Stomach (tissue), 9 donors: ENCODE data around the gene SEMA3F. TPM values are rescaled to one million over a fixed set of nuclear protein-coding genes. Genes with fewer than 3 reads are reported as not detected.
A peak's percentile ranks its signal among the peaks of the same experiment; 100 is the strongest.

ENCODE experiments used
- DNase-seq, 2 donors: peaks; one replicate each; pipeline versions ENCODE4 v3.0.0 to v3.0.0-alpha.2; 2013 to 2019
- H3K27ac ChIP-seq, 5 donors: fragments of 200-600 bp in 4 of 5; sonication (generic) in 4 of 5; one replicate each; pipeline ENCODE4 v1.5.1; 2013 to 2019; ENCODE audit warnings: mild to moderate bottlenecking in 1 of 5, moderate library complexity in 1 of 5
- H3K27me3 ChIP-seq, 3 donors: fragments of 200-600 bp; sonication (generic); one replicate each; pipeline ENCODE4 v1.5.1; 2017 to 2019; ENCODE audit warnings: mixed run types in 1 of 3
- H3K36me3 ChIP-seq, 4 donors: fragments of 200-600 bp; sonication (generic); 1 replicate in 3 of 4; 2 replicates in 1 of 4; pipeline ENCODE4 v1.5.1; 2016 to 2019
- H3K4me1 ChIP-seq, 4 donors: fragments of 200-600 bp; sonication (generic); one replicate each; pipeline ENCODE4 v1.5.1; 2016 to 2019
- H3K4me3 ChIP-seq, 4 donors: fragments of 200-600 bp; sonication (generic) in 3 of 4; one replicate each; pipeline ENCODE4 v1.5.1; 2016 to 2019; ENCODE audit warnings: mild to moderate bottlenecking in 1 of 4
- H3K9me3 ChIP-seq, 4 donors: fragments of 200-600 bp; sonication (generic); one replicate each; pipeline ENCODE4 v1.5.1; 2016 to 2019
- EP300 ChIP-seq: sonication (generic); formaldehyde crosslinking; IDR thresholded peaks from one replicate; pipeline ENCODE4 v1.6.1; 2017; ENCODE audit warnings: antibody characterized with exemption
- POLR2A ChIP-seq, 4 donors: fragments of 450-650 bp; IDR thresholded peaks; one replicate each; pipeline ENCODE4 v1.6.1; 2016; ENCODE audit warnings: antibody characterized with exemption in 4 of 4, control low read depth in 2 of 4, mild to moderate bottlenecking in 1 of 4, moderate library complexity in 1 of 4
- POLR2AphosphoS5 ChIP-seq, 3 donors: sonication (generic); formaldehyde crosslinking; IDR thresholded peaks; one replicate each; pipeline ENCODE4 v1.6.1; 2016; ENCODE audit warnings: antibody characterized with exemption in 3 of 3
- WGBS, 5 donors: extraction: QIAGEN DNeasy Blood & Tissue Kit in 3 of 5; methylation state at CpG; one replicate each; pipeline versions ENCODE4 v1.1.5 to v1.1.7; 2013 to 2018; 5-methylcytosine and 5-hydroxymethylcytosine counted together
- intact Hi-C: fragments of 100-400 bp; cut with DNase I; formaldehyde crosslinking; loops from one replicate; pipeline ENCODE4 v1.15.1; 2023; ENCODE audit warnings: low total_unique reads
- polyA plus RNA-seq, 3 donors: library from polyadenylated mRNA; stranded (reverse); fragments of 200-250 nt; gene quantifications; one replicate each; pipeline ENCODE4 v1.2.3, GENCODE V29; 2013
- total RNA-seq, 5 donors: library from RNA; depleted of rRNA; stranded (reverse); fragments of >200 nt; gene quantifications; one replicate each; pipeline versions ENCODE4 v1.1.0 to v1.2.3, GENCODE V29; 2014 to 2016
- TF ChIP-seq, protein P1 (sequence below), 7 experiments: fragments of 450-650 bp in 4 of 7; fragments of 200-600 bp in 3 of 7; sonication (generic) in 3 of 7; IDR thresholded peaks; one replicate each; pipeline ENCODE4 v1.5.1; 2016 to 2019; ENCODE audit warnings: antibody characterized with exemption in 7 of 7, control low read depth in 2 of 7, mild to moderate bottlenecking in 1 of 7
- donor health status: healthy with polysubstance abuse.
- donor health status: Bipolar disorder and iron deficiency.
- donor health status: healthy.

Gene SEMA3F
- total and polyA plus RNA-seq, 8 donors: 8.9 to 34.5 (median 22.9) TPM

DNA sequence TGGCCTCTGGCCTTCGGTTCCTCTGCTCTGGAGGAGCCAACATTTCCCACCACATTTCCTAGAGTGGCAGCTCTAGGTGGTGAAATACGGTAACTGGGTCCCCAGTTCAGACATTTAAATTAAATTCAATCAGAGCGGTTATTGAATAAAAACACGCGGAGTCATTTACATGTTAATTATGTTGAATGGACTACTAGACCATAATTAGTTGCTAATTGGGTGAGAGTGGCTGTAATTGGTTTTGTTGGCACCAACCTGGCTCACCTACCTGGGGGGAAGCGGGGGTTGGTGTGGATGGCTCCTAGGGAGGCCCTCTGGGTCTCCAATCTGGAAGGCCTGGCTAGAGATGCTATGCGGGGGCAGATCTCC, 12.7 kb downstream of the SEMA3F start:
- intact Hi-C loops: no loop called here
- Histone ChIP-seq H3K27ac (peak overlapping the region; percentile 56 to 90 (median 85)), H3K36me3 (no peaks in the 10 kb centered on the region), H3K4me1 (peaks cover 91 to 99% (median 97%) of the 10 kb centered on the region in 4 donors), H3K27me3 (no peaks in the 10 kb centered on the region), H3K4me3 (no peak overlapping the region), H3K9me3 (no peaks in the 10 kb centered on the region)
- 82 to 93% (median 89%) methylated on average over 7 of the region's 7 CpGs for WGBS, 5 donors
- no peak for TF ChIP-seq POLR2A (IDR thresholded peaks at IDR 0.05)
- TF ChIP-seq, protein P1, sequence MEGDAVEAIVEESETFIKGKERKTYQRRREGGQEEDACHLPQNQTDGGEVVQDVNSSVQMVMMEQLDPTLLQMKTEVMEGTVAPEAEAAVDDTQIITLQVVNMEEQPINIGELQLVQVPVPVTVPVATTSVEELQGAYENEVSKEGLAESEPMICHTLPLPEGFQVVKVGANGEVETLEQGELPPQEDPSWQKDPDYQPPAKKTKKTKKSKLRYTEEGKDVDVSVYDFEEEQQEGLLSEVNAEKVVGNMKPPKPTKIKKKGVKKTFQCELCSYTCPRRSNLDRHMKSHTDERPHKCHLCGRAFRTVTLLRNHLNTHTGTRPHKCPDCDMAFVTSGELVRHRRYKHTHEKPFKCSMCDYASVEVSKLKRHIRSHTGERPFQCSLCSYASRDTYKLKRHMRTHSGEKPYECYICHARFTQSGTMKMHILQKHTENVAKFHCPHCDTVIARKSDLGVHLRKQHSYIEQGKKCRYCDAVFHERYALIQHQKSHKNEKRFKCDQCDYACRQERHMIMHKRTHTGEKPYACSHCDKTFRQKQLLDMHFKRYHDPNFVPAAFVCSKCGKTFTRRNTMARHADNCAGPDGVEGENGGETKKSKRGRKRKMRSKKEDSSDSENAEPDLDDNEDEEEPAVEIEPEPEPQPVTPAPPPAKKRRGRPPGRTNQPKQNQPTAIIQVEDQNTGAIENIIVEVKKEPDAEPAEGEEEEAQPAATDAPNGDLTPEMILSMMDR (IDR thresholded peaks at IDR 0.05): no peak
- no peak for TF ChIP-seq EP300
- TF ChIP-seq POLR2AphosphoS5 (IDR thresholded peaks at IDR 0.05): no peak
- no peak for DNase-seq

DNA sequence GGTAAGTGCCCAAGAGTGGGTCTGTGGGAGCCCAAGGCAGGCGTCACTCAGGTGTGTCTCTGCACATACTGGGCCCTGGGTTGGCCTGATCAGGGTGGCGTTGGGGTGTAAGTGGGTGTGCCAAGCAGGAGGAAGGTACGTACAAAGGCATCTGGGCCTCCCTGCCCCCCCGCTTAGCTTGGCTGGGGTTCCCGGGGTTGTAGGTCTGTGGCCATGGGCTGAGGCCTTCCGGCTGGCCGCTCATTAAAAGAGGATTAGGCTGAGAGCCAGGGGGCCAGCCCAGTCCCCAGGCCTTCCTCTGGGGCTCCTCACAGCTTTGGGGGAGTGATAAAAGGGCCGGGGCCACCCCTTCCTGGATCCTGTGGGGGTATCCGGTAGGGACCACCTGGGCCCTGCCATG, 13.3 kb downstream of the SEMA3F start:
- Histone ChIP-seq H3K27ac (peak overlapping the region; percentile 15 to 90 (median 85)), H3K4me3 (no peak overlapping the region), H3K36me3 (no peaks in the 10 kb centered on the region), H3K9me3 (no peaks in the 10 kb centered on the region), H3K4me1 (peaks cover 86 to 99% (median 96%) of the 10 kb centered on the region in 4 donors), H3K27me3 (no peaks in the 10 kb centered on the region)
- 30 to 49% (median 36%) methylated on average over 8 to 9 of the region's 9 CpGs for WGBS, 5 donors
- TF ChIP-seq POLR2AphosphoS5 (IDR thresholded peaks at IDR 0.05) (no peak), POLR2A (IDR thresholded peaks at IDR 0.05) (no peak), EP300 (no peak)
- TF ChIP-seq, protein P1 (IDR thresholded peaks at IDR 0.05): no peak
- peak in 1 of 2 donors; percentile 61 for DNase-seq
- intact Hi-C loops: no loop called here

DNA sequence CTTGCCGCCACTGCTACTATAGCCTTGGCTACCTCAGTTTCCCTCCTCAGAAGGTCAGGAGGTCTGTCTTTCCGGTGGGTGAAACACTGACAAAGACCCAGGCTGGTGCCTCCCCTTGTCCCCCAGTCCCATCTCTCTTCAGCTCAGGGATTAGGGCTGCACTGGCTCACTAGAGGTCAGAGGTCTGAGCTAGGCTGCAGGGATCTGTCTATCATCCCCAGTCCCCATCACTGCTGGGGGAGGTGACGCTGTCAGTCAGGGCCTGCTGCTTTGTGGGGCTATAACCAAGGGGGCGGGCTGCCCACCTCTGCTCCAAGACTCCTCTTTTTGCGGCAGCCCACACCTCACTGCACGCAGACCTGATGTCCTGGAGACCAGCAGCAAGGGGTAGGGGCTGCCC, 13.7 kb downstream of the SEMA3F start:
- Histone ChIP-seq H3K4me1 (peaks cover 82 to 99% (median 95%) of the 10 kb centered on the region in 4 donors), H3K36me3 (peaks cover 0 to 3% (median 1%) of the 10 kb centered on the region in 4 donors), H3K27ac (peak overlapping the region; percentile 15 to 90 (median 85)), H3K4me3 (peak overlapping the region in 1 of 4 donors; percentile 3), H3K9me3 (no peaks in the 10 kb centered on the region), H3K27me3 (no peaks in the 10 kb centered on the region)
- 86 to 93% (median 87%) methylated on average over 4 to 6 of the region's 6 CpGs for WGBS, 5 donors
- no peak for DNase-seq
- intact Hi-C loops: no loop called here
- no peak for TF ChIP-seq EP300

DNA sequence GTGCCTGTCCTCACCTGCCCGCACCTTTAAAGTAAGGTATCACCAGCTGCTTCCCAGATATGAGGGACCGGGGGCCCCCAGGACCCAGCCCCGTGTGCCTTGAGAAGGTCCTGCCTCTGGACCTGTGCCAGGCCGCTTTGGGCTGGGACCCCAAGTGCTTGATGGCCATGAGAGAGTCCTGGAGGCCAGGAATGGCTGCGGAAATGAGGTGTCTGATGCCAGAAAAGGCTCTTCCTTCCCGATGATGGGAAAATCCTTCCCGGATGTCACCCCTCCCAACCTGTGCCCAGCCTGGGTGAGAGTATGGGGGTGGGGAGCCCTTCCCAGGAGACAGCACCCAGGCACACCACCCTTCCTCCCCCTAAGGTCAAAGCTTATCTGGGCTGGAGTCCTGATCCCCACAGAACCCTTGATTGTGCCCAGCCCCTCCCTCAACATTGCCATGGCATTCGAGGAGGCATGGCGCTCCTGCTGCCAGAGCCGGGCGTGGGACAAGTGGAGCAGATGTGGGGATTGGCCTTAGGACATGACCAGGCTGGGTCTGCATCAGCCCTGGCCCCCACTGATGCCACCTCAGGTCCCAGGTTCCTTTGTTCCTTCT, 14.2 kb downstream of the SEMA3F start:
- peak overlapping the region in 1 of 4 donors; percentile 3 for H3K4me3 ChIP-seq
- peaks cover 76 to 98% (median 89%) of the 10 kb centered on the region in 4 donors for H3K4me1 ChIP-seq
- TF ChIP-seq EP300 (no peak), POLR2A (IDR thresholded peaks at IDR 0.05) (no peak), POLR2AphosphoS5 (IDR thresholded peaks at IDR 0.05) (no peak)
- TF ChIP-seq, protein P1 (IDR thresholded peaks at IDR 0.05): no peak
- WGBS, 5 donors: 59 to 73% (median 70%) methylated on average over 9 to 11 of the region's 11 CpGs
- no peak for DNase-seq
- peaks cover 0 to 9% (median 7%) of the 10 kb centered on the region in 4 donors for H3K36me3 ChIP-seq
- no peaks in the 10 kb centered on the region for H3K9me3 ChIP-seq
- intact Hi-C loops: no loop called here
- H3K27ac ChIP-seq: peak overlapping the region; percentile 19 to 90 (median 85)
- no peaks in the 10 kb centered on the region for H3K27me3 ChIP-seq

DNA sequence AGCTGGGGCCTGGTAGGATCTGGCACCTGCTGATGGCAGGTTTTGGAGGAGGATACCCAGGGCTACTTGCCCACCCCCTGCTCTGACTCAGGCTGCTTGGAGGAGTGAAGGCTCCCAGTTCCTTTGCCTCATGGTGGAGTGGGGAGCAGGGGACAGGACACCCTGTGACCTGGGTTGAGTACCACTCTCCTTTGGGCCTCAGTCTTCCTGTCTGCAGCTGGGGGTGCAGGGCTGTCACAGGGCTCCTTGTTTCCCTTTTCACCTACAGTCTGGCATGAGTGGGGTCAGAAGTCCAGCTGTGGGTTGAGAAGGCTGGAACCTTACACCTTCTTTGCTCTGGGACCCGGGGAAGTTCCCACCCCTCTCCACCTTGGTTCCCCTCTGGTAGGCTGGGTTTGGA, 14.7 kb downstream of the SEMA3F start:
- H3K4me1 ChIP-seq: peaks cover 71 to 93% (median 84%) of the 10 kb centered on the region in 4 donors
- no peaks in the 10 kb centered on the region for H3K27me3 ChIP-seq
- intact Hi-C loops: no loop called here
- no peak overlapping the region for H3K4me3 ChIP-seq
- H3K36me3 ChIP-seq: peaks cover 0 to 14% (median 11%) of the 10 kb centered on the region in 4 donors
- TF ChIP-seq, protein P1 (IDR thresholded peaks at IDR 0.05): no peak
- TF ChIP-seq EP300: no peak
- no peak for TF ChIP-seq POLR2AphosphoS5 (IDR thresholded peaks at IDR 0.05)
- TF ChIP-seq POLR2A (IDR thresholded peaks at IDR 0.05): no peak
- 78 to 95% (median 86%) methylated on average over 1 of the region's 1 CpG for WGBS, 5 donors
- peak overlapping the region; percentile 22 to 90 (median 85) for H3K27ac ChIP-seq
- H3K9me3 ChIP-seq: no peaks in the 10 kb centered on the region
- DNase-seq: no peak
